Prostate gland (tissue), 2 donors: ENCODE results near the gene DCUN1D1.

Experiments
- CTCF ChIP-seq, 4 experiments: fragments of 200-600 bp in 2 of 4; fragments of 450-650 bp in 2 of 4; sonication (generic) in 2 of 4; IDR thresholded peaks; 1 replicate in 3 of 4; 2 replicates in 1 of 4; pipeline ENCODE4 v1.5.1; 2016 to 2019; ENCODE audit warnings: antibody characterized with exemption in 4 of 4, mild to moderate bottlenecking in 2 of 4, moderate library complexity in 2 of 4
- POLR2A ChIP-seq: fragments of 450-650 bp; IDR thresholded peaks from one replicate; pipeline ENCODE4 v1.6.1; 2016; ENCODE audit warnings: antibody characterized with exemption, mild to moderate bottlenecking

GRCh38 chr3:183015185-183015584 is 34.8 kb upstream of the DCUN1D1 start:
- TF ChIP-seq CTCF (IDR thresholded peaks at IDR 0.05), result no peak
- TF ChIP-seq POLR2A, result no peak
